Prostate gland (tissue), 2 donors: ENCODE results near the gene B9D1. TPM values are rescaled to one million over a fixed set of nuclear protein-coding genes. Genes with fewer than 3 reads are reported as not detected.

Source experiments
- DNase-seq: peaks from one replicate; pipeline ENCODE4 v3.0.0-alpha.2; 2019; ENCODE audit warnings: low spot score
- H3K27ac ChIP-seq, 2 donors: fragments of 200-600 bp; sonication (generic); 2 replicates each; pipeline ENCODE4 v1.5.1; 2017 to 2019
- H3K27me3 ChIP-seq: fragments of 200-600 bp; sonication (generic); replicated peaks from 2 replicates; pipeline ENCODE4 v1.5.1; 2019; ENCODE audit not compliant: insufficient read depth
- H3K36me3 ChIP-seq, 2 donors: fragments of 200-600 bp; sonication (generic); 1 replicate in 1 of 2; 2 replicates in 1 of 2; pipeline versions ENCODE4 v1.5.1 to v1.8.1; 2017 to 2019
- H3K4me1 ChIP-seq: fragments of 200-600 bp; sonication (generic); replicated peaks from 2 replicates; pipeline ENCODE4 v1.5.1; 2019
- H3K4me3 ChIP-seq, 2 donors: fragments of 200-600 bp; sonication (generic); 2 replicates each; pipeline ENCODE4 v1.5.1; 2017 to 2019
- H3K9me3 ChIP-seq: fragments of 200-600 bp; sonication (generic); 2 replicates; pipeline ENCODE4 v1.5.1; 2017
- CTCF ChIP-seq, 4 experiments: fragments of 200-600 bp in 2 of 4; fragments of 450-650 bp in 2 of 4; sonication (generic) in 2 of 4; IDR thresholded peaks; 1 replicate in 3 of 4; 2 replicates in 1 of 4; pipeline ENCODE4 v1.5.1; 2016 to 2019; ENCODE audit warnings: antibody characterized with exemption in 4 of 4, mild to moderate bottlenecking in 2 of 4, moderate library complexity in 2 of 4
- POLR2A ChIP-seq: fragments of 450-650 bp; IDR thresholded peaks from one replicate; pipeline ENCODE4 v1.6.1; 2016; ENCODE audit warnings: antibody characterized with exemption, mild to moderate bottlenecking
- POLR2AphosphoS5 ChIP-seq: sonication (generic); formaldehyde crosslinking; IDR thresholded peaks from one replicate; pipeline ENCODE4 v1.6.1; 2017; ENCODE audit warnings: antibody characterized with exemption
- WGBS: methylation state at CpG from one replicate; pipeline ENCODE4 v1.1.5; 2018; 5-methylcytosine and 5-hydroxymethylcytosine counted together
- intact Hi-C: fragments of 100-400 bp; cut with DNase I; formaldehyde crosslinking; loops from one replicate; pipeline ENCODE4 v1.14.2; 2022
- total RNA-seq, 2 donors: library from RNA; depleted of rRNA; stranded (reverse); fragments of >200 nt; gene quantifications; one replicate each; pipeline ENCODE4 v1.1.0, GENCODE V29; 2016

Gene B9D1
- total RNA-seq, 2 donors from 2014 or later = 15.7 to 28.8 TPM

GRCh38 chr17:19376811-19377210, 14.3 kb upstream of the B9D1 start:
- no peaks in the 10 kb centered on the region for H3K9me3 ChIP-seq
- peaks cover 12% of the 10 kb centered on the region for H3K4me1 ChIP-seq
- H3K27ac ChIP-seq = peak overlapping the region; percentile 90
- TF ChIP-seq CTCF (IDR thresholded peaks at IDR 0.05) = no peak
- TF ChIP-seq POLR2AphosphoS5 = no peak
- no peak for TF ChIP-seq POLR2A
- WGBS = 26% methylated on average over 2 of the region's 2 CpGs
- H3K27me3 ChIP-seq = no peaks in the 10 kb centered on the region
- peaks cover 6 to 11% of the 10 kb centered on the region in 2 donors for H3K36me3 ChIP-seq
- DNase-seq = no peak
- H3K4me3 ChIP-seq = peak overlapping the region; percentile 64 to 68
- intact Hi-C loops = loop anchor here (2.0 to 5.0 kb wide), 3 partner anchors 16 to 270 kb away; partner anchors contain the start of gene ALDH3A2

GRCh38 chr17:19375732-19376131, 13.2 kb upstream of the B9D1 start:
- TF ChIP-seq CTCF (IDR thresholded peaks at IDR 0.05) (no peak), POLR2A (no peak), POLR2AphosphoS5 (no peak)
- no peaks in the 10 kb centered on the region for H3K27me3 ChIP-seq
- intact Hi-C loops = loop anchor here (2.0 to 5.0 kb wide), 3 partner anchors 15 to 272 kb away; partner anchors contain the start of gene ALDH3A2
- no peak overlapping the region for H3K27ac ChIP-seq
- DNase-seq = no peak
- no peaks in the 10 kb centered on the region for H3K9me3 ChIP-seq
- H3K36me3 ChIP-seq = peaks cover 5 to 6% of the 10 kb centered on the region in 2 donors
- WGBS = 83% methylated on average over 1 of the region's 1 CpG
- no peak overlapping the region for H3K4me3 ChIP-seq
- H3K4me1 ChIP-seq = peaks cover 12% of the 10 kb centered on the region

GRCh38 chr17:19374136-19374535, 11.6 kb upstream of the B9D1 start:
- intact Hi-C loops = no loop called here
- no peaks in the 10 kb centered on the region for H3K9me3 ChIP-seq
- 84% methylated on average over 5 of the region's 5 CpGs for WGBS

GRCh38 chr17:19372866-19373504, 10.5 kb upstream of the B9D1 start:
- H3K27me3 ChIP-seq = no peaks in the 10 kb centered on the region
- DNase-seq = no peak
- no peak overlapping the region for H3K4me3 ChIP-seq
- peaks cover 3% of the 10 kb centered on the region for H3K4me1 ChIP-seq
- no peak overlapping the region for H3K27ac ChIP-seq
- intact Hi-C loops = no loop called here
- H3K9me3 ChIP-seq = no peaks in the 10 kb centered on the region
- no peaks in the 10 kb centered on the region for H3K36me3 ChIP-seq
- TF ChIP-seq POLR2AphosphoS5 (no peak), POLR2A (no peak), CTCF (IDR thresholded peaks at IDR 0.05) (no peak)
- 88% methylated on average over 8 of the region's 8 CpGs for WGBS

More at GRCh38 chr17:19374136-19374535, 11.6 kb upstream of the B9D1 start:
- H3K27ac ChIP-seq = no peak overlapping the region
- no peaks in the 10 kb centered on the region for H3K27me3 ChIP-seq
- H3K4me1 ChIP-seq = peaks cover 8% of the 10 kb centered on the region
- no peak for DNase-seq
- TF ChIP-seq CTCF (IDR thresholded peaks at IDR 0.05) = no peak
- TF ChIP-seq POLR2AphosphoS5 = no peak
- TF ChIP-seq POLR2A = no peak
- H3K4me3 ChIP-seq = no peak overlapping the region
- H3K36me3 ChIP-seq = no peaks in the 10 kb centered on the region

- no peak for TF ChIP-seq POLR2AphosphoS5
- no peak for TF ChIP-seq CTCF (IDR thresholded peaks at IDR 0.05)
- TF ChIP-seq POLR2A = no peak
- no peak overlapping the region for H3K4me3 ChIP-seq
- WGBS = 89% methylated on average over 12 of the region's 12 CpGs
- intact Hi-C loops = no loop called here
- no peaks in the 10 kb centered on the region for H3K36me3 ChIP-seq
- H3K9me3 ChIP-seq = no peaks in the 10 kb centered on the region
- no peak for DNase-seq
- no peak overlapping the region for H3K27ac ChIP-seq
- no peaks in the 10 kb centered on the region for H3K27me3 ChIP-seq
- peaks cover 3% of the 10 kb centered on the region for H3K4me1 ChIP-seq
Observed at GRCh38 chr17:19372439-19372838, 9.9 kb upstream of the B9D1 start.
